Measurements from ENCODE around the gene OR1S1.
"Not testable (repeated sequence)": the region's sequence is repeated elsewhere in the genome, so short reads cannot be mapped to it uniquely, and the experiment has no call there.

The OR1S1 gene

GRCh38 chr11:58212420-58212819 lies at the start of gene OR1S1:
Gene OR1S1, plus strand, starts transcription at chr11:58212720.
- not testable (repeated sequence) for DNase-seq

GRCh38 chr11:58164389-58164788 lies 48.1 kb upstream of the OR1S1 start:
- DNase-seq, result no peak

- DNase-seq, result no peak
Observed at GRCh38 chr11:58164990-58165389, 47.5 kb upstream of the OR1S1 start.

GRCh38 chr11:58165504-58166106 lies 46.9 kb upstream of the OR1S1 start:
- no peak for DNase-seq

- no peak for DNase-seq
Observed at GRCh38 chr11:58177409-58178054, 35.0 kb upstream of the OR1S1 start.

GRCh38 chr11:58178444-58178843 lies 34.1 kb upstream of the OR1S1 start:
- DNase-seq, result no peak

GRCh38 chr11:58179648-58180047 lies 32.9 kb upstream of the OR1S1 start:
- no peak for DNase-seq

- DNase-seq, result no peak
Observed at GRCh38 chr11:58186938-58187337, 25.6 kb upstream of the OR1S1 start.

GRCh38 chr11:58188770-58189169 lies 23.8 kb upstream of the OR1S1 start, which contains the start of gene OR9Q2:
Gene OR9Q2, plus strand, starts transcription at chr11:58189070. Its CDS starts 1,421 bp downstream, at chr11:58190491.
- no peak for DNase-seq

GRCh38 chr11:58192229-58192628 lies 20.3 kb upstream of the OR1S1 start:
- DNase-seq, result no peak

GRCh38 chr11:58193391-58193790 lies 19.1 kb upstream of the OR1S1 start:
- DNase-seq, result no peak

GRCh38 chr11:58195939-58196338 lies 16.6 kb upstream of the OR1S1 start:
- DNase-seq, result no peak

GRCh38 chr11:58199271-58199670 lies 13.2 kb upstream of the OR1S1 start:
- DNase-seq, result no peak

GRCh38 chr11:58204042-58204441 lies 8.5 kb upstream of the OR1S1 start, which contains the start of gene OR1S2:
Gene OR1S2, minus strand, starts transcription at chr11:58204142. Its CDS starts 0 bp downstream, at chr11:58204142.
- no peak for DNase-seq

GRCh38 chr11:58216476-58216875 lies 4.0 kb downstream of the OR1S1 start:
- no peak for DNase-seq

GRCh38 chr11:58222721-58223120 lies 10.2 kb downstream of the OR1S1 start:
- no peak for DNase-seq

GRCh38 chr11:58227956-58228615 lies 15.6 kb downstream of the OR1S1 start:
- DNase-seq, result no peak

GRCh38 chr11:58243954-58244353 lies 31.4 kb downstream of the OR1S1 start:
- DNase-seq, result no peak

- DNase-seq, result no peak
Observed at GRCh38 chr11:58254936-58255335, 42.4 kb downstream of the OR1S1 start.

GRCh38 chr11:58259983-58260382 lies 47.5 kb downstream of the OR1S1 start:
- no peak for DNase-seq
